PFSK-1 (cell line): ENCODE results near the gene PLEKHG4B.

ENCODE experiments used
- FOXP2 ChIP-seq: optimal IDR thresholded peaks from 2 replicates; pipeline ENCODE3; 2011; ENCODE audit warnings: borderline replicate concordance, control low read depth, inconsistent platforms; ENCODE audit not compliant: insufficient read depth; ENCODE audit errors: extremely low read length, extremely low read depth
- POLR2AphosphoS5 ChIP-seq: IDR thresholded peaks from 2 replicates; pipeline ENCODE4 v1.6.1; 2012; ENCODE audit warnings: low read depth, mild to moderate bottlenecking, control low read depth, low read length, moderate library complexity
- SIN3A ChIP-seq: IDR thresholded peaks from 2 replicates; pipeline ENCODE4 v1.6.1; 2012; ENCODE audit warnings: mild to moderate bottlenecking, low read length, moderate library complexity, borderline replicate concordance; ENCODE audit not compliant: insufficient read depth
- TAF1 ChIP-seq: IDR thresholded peaks from 2 replicates; pipeline ENCODE4 v1.6.1; 2012; ENCODE audit warnings: low read length, control low read depth, borderline replicate concordance; ENCODE audit not compliant: insufficient read depth
- TF ChIP-seq, protein P1 (sequence below), 2 experiments: IDR thresholded peaks; 2 replicates each; pipeline versions ENCODE4 v1.6.1 to v1.8.0; 2011 to 2012; ENCODE audit warnings: low read depth in 2 of 2, low read length in 2 of 2, control low read depth in 1 of 2, inconsistent platforms in 1 of 2, mild to moderate bottlenecking in 1 of 2, moderate library complexity in 1 of 2; ENCODE audit not compliant: insufficient read depth in 1 of 2

PLEKHG4B gene

GRCh38 chr5:182126-182525 lies 90.2 kb downstream of the PLEKHG4B start:
- TF ChIP-seq FOXP2: no peak

GRCh38 chr5:184471-184870 lies 92.5 kb downstream of the PLEKHG4B start:
- no peak for TF ChIP-seq POLR2AphosphoS5
- TF ChIP-seq, protein P1, sequence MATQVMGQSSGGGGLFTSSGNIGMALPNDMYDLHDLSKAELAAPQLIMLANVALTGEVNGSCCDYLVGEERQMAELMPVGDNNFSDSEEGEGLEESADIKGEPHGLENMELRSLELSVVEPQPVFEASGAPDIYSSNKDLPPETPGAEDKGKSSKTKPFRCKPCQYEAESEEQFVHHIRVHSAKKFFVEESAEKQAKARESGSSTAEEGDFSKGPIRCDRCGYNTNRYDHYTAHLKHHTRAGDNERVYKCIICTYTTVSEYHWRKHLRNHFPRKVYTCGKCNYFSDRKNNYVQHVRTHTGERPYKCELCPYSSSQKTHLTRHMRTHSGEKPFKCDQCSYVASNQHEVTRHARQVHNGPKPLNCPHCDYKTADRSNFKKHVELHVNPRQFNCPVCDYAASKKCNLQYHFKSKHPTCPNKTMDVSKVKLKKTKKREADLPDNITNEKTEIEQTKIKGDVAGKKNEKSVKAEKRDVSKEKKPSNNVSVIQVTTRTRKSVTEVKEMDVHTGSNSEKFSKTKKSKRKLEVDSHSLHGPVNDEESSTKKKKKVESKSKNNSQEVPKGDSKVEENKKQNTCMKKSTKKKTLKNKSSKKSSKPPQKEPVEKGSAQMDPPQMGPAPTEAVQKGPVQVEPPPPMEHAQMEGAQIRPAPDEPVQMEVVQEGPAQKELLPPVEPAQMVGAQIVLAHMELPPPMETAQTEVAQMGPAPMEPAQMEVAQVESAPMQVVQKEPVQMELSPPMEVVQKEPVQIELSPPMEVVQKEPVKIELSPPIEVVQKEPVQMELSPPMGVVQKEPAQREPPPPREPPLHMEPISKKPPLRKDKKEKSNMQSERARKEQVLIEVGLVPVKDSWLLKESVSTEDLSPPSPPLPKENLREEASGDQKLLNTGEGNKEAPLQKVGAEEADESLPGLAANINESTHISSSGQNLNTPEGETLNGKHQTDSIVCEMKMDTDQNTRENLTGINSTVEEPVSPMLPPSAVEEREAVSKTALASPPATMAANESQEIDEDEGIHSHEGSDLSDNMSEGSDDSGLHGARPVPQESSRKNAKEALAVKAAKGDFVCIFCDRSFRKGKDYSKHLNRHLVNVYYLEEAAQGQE (IDR thresholded peaks at IDR 0.05; ENCODE audit: insufficient read depth in 1 of 2, low read depth in 2 of 2, low read length in 2 of 2): no peak
- TF ChIP-seq FOXP2: no peak
- no peak for TF ChIP-seq SIN3A
- TF ChIP-seq TAF1: no peak

GRCh38 chr5:185095-186070 lies 93.4 kb downstream of the PLEKHG4B start:
- TF ChIP-seq POLR2AphosphoS5 (no peak), SIN3A (no peak), FOXP2 (no peak), TAF1 (no peak)
- TF ChIP-seq, protein P1 (IDR thresholded peaks at IDR 0.05; ENCODE audit: insufficient read depth in 1 of 2, low read depth in 2 of 2, low read length in 2 of 2): no peak

DNA sequence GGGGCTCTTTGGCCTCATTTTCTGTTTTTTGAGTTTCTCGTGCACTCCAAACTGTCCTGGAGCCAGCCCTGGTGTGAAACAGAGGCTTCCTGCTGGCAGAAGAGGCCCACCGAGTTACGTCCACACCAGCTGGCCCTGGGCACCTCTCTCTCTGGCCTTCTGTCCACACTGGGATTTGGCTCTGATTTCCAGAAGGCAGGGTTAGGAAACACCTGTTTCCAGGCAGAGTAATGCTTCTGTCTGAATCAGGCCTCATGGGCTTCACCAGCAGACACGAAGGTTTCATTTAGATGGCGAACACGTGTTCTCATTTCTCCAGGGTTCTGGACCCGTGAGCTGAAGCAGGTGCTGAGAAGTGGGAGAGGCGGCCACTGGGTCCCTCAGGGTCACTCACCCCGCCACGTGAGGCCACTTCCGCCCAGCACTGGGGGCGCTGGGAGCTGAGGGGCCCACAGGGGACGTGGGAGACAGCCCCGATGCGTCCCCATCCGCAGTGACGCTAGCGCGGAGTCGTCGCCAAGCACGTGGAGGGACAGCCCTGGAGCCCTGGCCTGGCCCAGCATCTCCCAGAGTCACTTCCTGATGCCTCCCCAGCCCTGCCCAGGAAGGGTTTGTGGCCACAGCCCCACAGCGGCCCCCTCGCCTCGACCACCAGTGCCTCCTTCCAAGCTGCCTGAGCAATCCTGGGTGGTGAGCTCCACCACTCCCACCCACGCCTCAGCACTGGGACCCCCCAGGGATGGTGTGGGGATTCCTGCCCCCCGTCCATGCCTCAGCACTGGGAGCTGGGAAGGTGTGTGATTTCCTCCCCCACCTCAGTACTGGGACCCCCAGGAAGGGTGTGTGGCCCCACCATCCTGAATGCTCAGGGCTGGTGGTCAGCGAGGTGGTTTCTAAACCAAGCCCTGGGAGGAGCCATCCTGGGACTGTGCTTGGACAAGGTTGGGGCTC lies 94.4 kb downstream of the PLEKHG4B start:
- TF ChIP-seq, protein P1 (IDR thresholded peaks at IDR 0.05; ENCODE audit: insufficient read depth in 1 of 2, low read depth in 2 of 2, low read length in 2 of 2): no peak
- TF ChIP-seq TAF1 (no peak), SIN3A (no peak)

GRCh38 chr5:187042-187431 lies 95.1 kb downstream of the PLEKHG4B start:
- TF ChIP-seq TAF1 (no peak), POLR2AphosphoS5 (no peak), FOXP2 (no peak), SIN3A (no peak)
- TF ChIP-seq, protein P1 (IDR thresholded peaks at IDR 0.05; ENCODE audit: insufficient read depth in 1 of 2, low read depth in 2 of 2, low read length in 2 of 2): no peak
